HepG2 (cell line): ENCODE data around the gene RIPPLY2. TPM values are rescaled to one million over a fixed set of nuclear protein-coding genes. Genes with fewer than 3 reads are reported as not detected.
A peak's percentile ranks its signal among the peaks of the same experiment; 100 is the strongest.

Experiments
- CENPT ChIP-seq: sonication (generic); formaldehyde crosslinking; IDR thresholded peaks from 2 replicates; pipeline ENCODE4 v1.8.0; 2022; ENCODE audit warnings: low read depth, mild to moderate bottlenecking, moderate library complexity, missing genetic modification reagents
- DNMT3B ChIP-seq: conservative IDR thresholded peaks from 2 replicates; pipeline ENCODE4 v1.6.1; 2016; ENCODE audit warnings: missing biosample characterization, control low read depth
- FOXC1 ChIP-seq: sonication (generic); formaldehyde crosslinking; IDR thresholded peaks from 2 replicates; pipeline ENCODE4 v1.8.0; 2022; ENCODE audit warnings: mild to moderate bottlenecking, missing genetic modification reagents, borderline replicate concordance
- GPN1 ChIP-seq: sonication (generic); formaldehyde crosslinking; IDR thresholded peaks from 2 replicates; pipeline ENCODE4 v1.5.1; 2020; ENCODE audit warnings: missing genetic modification reagents, borderline replicate concordance
- MEF2D ChIP-seq: sonication (generic); formaldehyde crosslinking; IDR thresholded peaks from 2 replicates; pipeline ENCODE4 v1.5.1; 2020; ENCODE audit warnings: mild to moderate bottlenecking, missing genetic modification reagents
- NAIF1 ChIP-seq: sonication (generic); formaldehyde crosslinking; IDR thresholded peaks from 2 replicates; pipeline ENCODE4 v1.5.0; 2020; ENCODE audit warnings: mild to moderate bottlenecking, missing genetic modification reagents, borderline replicate concordance
- SYNCRIP ChIP-seq: fragments of 200-400 bp; formaldehyde crosslinking; IDR thresholded peaks from 2 replicates; pipeline ENCODE4 v1.6.1; 2018; ENCODE audit warnings: mild to moderate bottlenecking, low read depth, low read length; ENCODE audit not compliant: insufficient read depth
- YY1 ChIP-seq: IDR thresholded peaks from 2 replicates; pipeline ENCODE4 v1.6.1; 2011; ENCODE audit warnings: low read length, low read depth, moderate library complexity, mild to moderate bottlenecking; ENCODE audit not compliant: insufficient read depth, insufficient replicate concordance
- ZNF331 ChIP-seq: sonication (generic); formaldehyde crosslinking; IDR thresholded peaks from 2 replicates; pipeline ENCODE4 v1.4.0; 2020; ENCODE audit warnings: missing genetic modification reagents
- ZNF343 ChIP-seq: sonication (generic); formaldehyde crosslinking; IDR thresholded peaks from 2 replicates; pipeline ENCODE4 v1.4.0; 2020; ENCODE audit warnings: mild to moderate bottlenecking, missing genetic modification reagents
- ZNF350 ChIP-seq: sonication (generic); formaldehyde crosslinking; IDR thresholded peaks from 2 replicates; pipeline ENCODE4 v1.4.0; 2020; ENCODE audit warnings: mild to moderate bottlenecking, low read depth, missing genetic modification reagents, borderline replicate concordance
- ZNF432 ChIP-seq: sonication (generic); formaldehyde crosslinking; IDR thresholded peaks from 2 replicates; pipeline ENCODE4 v1.5.0; 2020; ENCODE audit warnings: missing genetic modification reagents, mild to moderate bottlenecking, borderline replicate concordance
- ZNF556 ChIP-seq: sonication (generic); formaldehyde crosslinking; IDR thresholded peaks from 2 replicates; pipeline ENCODE4 v1.4.0; 2020; ENCODE audit warnings: mild to moderate bottlenecking, missing genetic modification reagents, borderline replicate concordance
- polyA plus RNA-seq, 8 experiments: library from polyadenylated mRNA; depleted of rRNA in 3 of 8; stranded (reverse) in 7 of 8; unstranded in 1 of 8; fragments of >200 nt; fragmentation: Illumina TruSeq in 4 of 8; extraction: Trizol in 4 of 8; gene quantifications; 2 replicates each; pipeline versions ENCODE4 v1.2.1 to v1.2.3, GENCODE V29; 2011 to 2016; ENCODE audit warnings: low read depth in 4 of 8, missing spikeins in 1 of 8, mixed read lengths in 1 of 8; ENCODE audit not compliant: insufficient read depth in 1 of 8
- total RNA-seq, 5 experiments: library from RNA; depleted of rRNA; stranded (reverse); fragments of >200 nt; fragmentation: Illumina TruSeq; extraction: Trizol; gene quantifications; 2 replicates each; pipeline ENCODE4 v1.2.3, GENCODE V29; 2016; ENCODE audit warnings: low read depth in 1 of 5
- TF ChIP-seq, protein P1 (sequence below): sonication (generic); formaldehyde crosslinking; IDR thresholded peaks from 2 replicates; pipeline ENCODE4 v1.5.0; 2020; ENCODE audit warnings: missing genetic modification reagents
- TF ChIP-seq, protein P2 (sequence below): fragments of 450-650 bp; IDR thresholded peaks from 2 replicates; pipeline ENCODE4 v1.6.1; 2017; ENCODE audit warnings: mild to moderate bottlenecking
- TF ChIP-seq, protein P3 (sequence below): sonication (generic); formaldehyde crosslinking; IDR thresholded peaks from 2 replicates; pipeline ENCODE4 v1.5.0; 2020; ENCODE audit warnings: mild to moderate bottlenecking, missing genetic modification reagents, borderline replicate concordance

The RIPPLY2 gene
- total and polyA plus RNA-seq, 2 of the 13 experiments (the other 11 are each of a cell fraction or from before 2014, with no cell fraction given): not detected

DNA sequence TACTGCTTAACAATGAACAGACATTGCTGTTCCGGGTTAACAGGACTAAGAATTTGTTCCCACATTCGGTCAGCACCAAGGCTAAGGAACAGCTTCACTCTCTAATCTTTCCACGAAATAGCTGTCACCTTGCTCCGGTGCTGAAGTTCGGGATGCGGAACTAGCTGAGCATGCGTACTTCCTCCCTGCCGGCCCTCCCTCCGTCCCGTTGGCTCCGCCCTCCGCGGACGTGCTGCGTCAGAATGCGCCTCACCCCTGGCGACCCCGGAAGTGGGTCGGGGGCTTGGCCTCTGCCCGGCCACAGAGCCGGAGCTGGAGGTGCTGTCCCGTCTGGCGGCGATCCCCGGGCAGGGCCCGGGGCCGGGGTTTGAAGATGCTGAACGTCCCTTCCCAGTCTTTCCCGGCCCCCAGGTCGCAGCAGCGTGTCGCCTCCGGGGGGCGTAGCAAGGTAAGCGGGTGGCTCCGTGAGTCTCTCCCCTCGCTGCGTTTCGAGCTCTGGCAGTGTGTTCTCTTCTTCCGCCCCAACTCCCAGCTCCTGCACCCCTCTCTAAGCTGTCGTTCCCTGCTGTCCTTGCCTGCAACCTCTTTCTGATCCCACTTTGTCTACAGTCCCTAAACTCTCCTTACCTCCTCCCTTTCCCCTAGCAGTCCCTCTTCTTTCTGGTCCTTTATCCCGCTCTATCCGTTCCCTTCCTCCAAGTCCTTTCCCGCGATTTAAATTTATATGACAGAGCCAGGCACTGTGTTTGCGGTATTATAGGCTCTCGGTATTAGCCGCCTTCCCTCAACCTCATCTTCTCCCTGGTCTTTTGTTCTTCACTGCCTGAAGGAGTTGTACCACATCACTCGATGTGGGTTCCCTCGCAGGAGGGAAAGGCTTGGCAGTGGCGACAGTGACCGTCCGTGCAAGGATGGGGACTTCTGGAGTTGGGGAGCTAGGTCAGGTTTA is 6.5 kb downstream of the RIPPLY2 start, which contains the start of gene CYB5R4 (continued):
- TF ChIP-seq, protein P1, sequence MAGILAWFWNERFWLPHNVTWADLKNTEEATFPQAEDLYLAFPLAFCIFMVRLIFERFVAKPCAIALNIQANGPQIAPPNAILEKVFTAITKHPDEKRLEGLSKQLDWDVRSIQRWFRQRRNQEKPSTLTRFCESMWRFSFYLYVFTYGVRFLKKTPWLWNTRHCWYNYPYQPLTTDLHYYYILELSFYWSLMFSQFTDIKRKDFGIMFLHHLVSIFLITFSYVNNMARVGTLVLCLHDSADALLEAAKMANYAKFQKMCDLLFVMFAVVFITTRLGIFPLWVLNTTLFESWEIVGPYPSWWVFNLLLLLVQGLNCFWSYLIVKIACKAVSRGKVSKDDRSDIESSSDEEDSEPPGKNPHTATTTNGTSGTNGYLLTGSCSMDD (CRISPR knock-in tag): peak; percentile 96
- TF ChIP-seq, protein P2, sequence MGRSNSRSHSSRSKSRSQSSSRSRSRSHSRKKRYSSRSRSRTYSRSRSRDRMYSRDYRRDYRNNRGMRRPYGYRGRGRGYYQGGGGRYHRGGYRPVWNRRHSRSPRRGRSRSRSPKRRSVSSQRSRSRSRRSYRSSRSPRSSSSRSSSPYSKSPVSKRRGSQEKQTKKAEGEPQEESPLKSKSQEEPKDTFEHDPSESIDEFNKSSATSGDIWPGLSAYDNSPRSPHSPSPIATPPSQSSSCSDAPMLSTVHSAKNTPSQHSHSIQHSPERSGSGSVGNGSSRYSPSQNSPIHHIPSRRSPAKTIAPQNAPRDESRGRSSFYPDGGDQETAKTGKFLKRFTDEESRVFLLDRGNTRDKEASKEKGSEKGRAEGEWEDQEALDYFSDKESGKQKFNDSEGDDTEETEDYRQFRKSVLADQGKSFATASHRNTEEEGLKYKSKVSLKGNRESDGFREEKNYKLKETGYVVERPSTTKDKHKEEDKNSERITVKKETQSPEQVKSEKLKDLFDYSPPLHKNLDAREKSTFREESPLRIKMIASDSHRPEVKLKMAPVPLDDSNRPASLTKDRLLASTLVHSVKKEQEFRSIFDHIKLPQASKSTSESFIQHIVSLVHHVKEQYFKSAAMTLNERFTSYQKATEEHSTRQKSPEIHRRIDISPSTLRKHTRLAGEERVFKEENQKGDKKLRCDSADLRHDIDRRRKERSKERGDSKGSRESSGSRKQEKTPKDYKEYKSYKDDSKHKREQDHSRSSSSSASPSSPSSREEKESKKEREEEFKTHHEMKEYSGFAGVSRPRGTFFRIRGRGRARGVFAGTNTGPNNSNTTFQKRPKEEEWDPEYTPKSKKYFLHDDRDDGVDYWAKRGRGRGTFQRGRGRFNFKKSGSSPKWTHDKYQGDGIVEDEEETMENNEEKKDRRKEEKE: no peak
- TF ChIP-seq GPN1 (CRISPR knock-in tag): peak; percentile 95; the same call in 1 of the 2 replicates
- TF ChIP-seq FOXC1 (CRISPR knock-in tag): peak; percentile 80; the same call in 1 of the 2 replicates
- peak; percentile 88 for TF ChIP-seq ZNF343 (CRISPR knock-in tag)
- no peak for TF ChIP-seq ZNF432 (CRISPR knock-in tag)
- no peak for TF ChIP-seq NAIF1 (CRISPR knock-in tag)
- peak; percentile 98 for TF ChIP-seq ZNF331 (CRISPR knock-in tag)
- no peak for TF ChIP-seq SYNCRIP
- peak; percentile 83; the same call in 1 of the 2 replicates for TF ChIP-seq CENPT (CRISPR knock-in tag)
- TF ChIP-seq DNMT3B (CRISPR knock-in tag): peak; percentile 99
- peak; percentile 91 for TF ChIP-seq MEF2D (CRISPR knock-in tag)
- TF ChIP-seq, protein P3, sequence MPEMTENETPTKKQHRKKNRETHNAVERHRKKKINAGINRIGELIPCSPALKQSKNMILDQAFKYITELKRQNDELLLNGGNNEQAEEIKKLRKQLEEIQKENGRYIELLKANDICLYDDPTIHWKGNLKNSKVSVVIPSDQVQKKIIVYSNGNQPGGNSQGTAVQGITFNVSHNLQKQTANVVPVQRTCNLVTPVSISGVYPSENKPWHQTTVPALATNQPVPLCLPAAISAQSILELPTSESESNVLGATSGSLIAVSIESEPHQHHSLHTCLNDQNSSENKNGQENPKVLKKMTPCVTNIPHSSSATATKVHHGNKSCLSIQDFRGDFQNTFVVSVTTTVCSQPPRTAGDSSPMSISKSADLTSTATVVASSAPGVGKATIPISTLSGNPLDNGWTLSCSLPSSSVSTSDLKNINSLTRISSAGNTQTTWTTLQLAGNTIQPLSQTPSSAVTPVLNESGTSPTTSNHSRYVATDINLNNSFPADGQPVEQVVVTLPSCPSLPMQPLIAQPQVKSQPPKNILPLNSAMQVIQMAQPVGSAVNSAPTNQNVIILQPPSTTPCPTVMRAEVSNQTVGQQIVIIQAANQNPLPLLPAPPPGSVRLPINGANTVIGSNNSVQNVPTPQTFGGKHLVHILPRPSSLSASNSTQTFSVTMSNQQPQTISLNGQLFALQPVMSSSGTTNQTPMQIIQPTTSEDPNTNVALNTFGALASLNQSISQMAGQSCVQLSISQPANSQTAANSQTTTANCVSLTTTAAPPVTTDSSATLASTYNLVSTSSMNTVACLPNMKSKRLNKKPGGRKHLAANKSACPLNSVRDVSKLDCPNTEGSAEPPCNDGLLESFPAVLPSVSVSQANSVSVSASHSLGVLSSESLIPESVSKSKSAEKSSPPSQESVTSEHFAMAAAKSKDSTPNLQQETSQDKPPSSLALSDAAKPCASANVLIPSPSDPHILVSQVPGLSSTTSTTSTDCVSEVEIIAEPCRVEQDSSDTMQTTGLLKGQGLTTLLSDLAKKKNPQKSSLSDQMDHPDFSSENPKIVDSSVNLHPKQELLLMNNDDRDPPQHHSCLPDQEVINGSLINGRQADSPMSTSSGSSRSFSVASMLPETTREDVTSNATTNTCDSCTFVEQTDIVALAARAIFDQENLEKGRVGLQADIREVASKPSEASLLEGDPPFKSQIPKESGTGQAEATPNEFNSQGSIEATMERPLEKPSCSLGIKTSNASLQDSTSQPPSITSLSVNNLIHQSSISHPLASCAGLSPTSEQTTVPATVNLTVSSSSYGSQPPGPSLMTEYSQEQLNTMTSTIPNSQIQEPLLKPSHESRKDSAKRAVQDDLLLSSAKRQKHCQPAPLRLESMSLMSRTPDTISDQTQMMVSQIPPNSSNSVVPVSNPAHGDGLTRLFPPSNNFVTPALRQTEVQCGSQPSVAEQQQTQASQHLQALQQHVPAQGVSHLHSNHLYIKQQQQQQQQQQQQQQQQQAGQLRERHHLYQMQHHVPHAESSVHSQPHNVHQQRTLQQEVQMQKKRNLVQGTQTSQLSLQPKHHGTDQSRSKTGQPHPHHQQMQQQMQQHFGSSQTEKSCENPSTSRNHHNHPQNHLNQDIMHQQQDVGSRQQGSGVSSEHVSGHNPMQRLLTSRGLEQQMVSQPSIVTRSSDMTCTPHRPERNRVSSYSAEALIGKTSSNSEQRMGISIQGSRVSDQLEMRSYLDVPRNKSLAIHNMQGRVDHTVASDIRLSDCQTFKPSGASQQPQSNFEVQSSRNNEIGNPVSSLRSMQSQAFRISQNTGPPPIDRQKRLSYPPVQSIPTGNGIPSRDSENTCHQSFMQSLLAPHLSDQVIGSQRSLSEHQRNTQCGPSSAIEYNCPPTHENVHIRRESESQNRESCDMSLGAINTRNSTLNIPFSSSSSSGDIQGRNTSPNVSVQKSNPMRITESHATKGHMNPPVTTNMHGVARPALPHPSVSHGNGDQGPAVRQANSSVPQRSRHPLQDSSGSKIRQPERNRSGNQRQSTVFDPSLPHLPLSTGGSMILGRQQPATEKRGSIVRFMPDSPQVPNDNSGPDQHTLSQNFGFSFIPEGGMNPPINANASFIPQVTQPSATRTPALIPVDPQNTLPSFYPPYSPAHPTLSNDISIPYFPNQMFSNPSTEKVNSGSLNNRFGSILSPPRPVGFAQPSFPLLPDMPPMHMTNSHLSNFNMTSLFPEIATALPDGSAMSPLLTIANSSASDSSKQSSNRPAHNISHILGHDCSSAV (CRISPR knock-in tag): no peak
- TF ChIP-seq ZNF350 (CRISPR knock-in tag): peak; percentile 85; the same call in 1 of the 2 replicates
- TF ChIP-seq ZNF556 (CRISPR knock-in tag): peak; percentile 65; the same call in 1 of the 2 replicates
- peak; percentile 34 for TF ChIP-seq YY1
